ELF-1 (cell line): ENCODE results near the gene LOC128125822.
A peak's percentile ranks its signal among the peaks of the same experiment; 100 is the strongest.

ENCODE experiments used
- DNase-seq: peaks from one replicate; pipeline ENCODE4 v3.0.0-alpha.2; 2016; ENCODE audit warnings: low read depth, low spot score

Gene LOC128125822

DNA sequence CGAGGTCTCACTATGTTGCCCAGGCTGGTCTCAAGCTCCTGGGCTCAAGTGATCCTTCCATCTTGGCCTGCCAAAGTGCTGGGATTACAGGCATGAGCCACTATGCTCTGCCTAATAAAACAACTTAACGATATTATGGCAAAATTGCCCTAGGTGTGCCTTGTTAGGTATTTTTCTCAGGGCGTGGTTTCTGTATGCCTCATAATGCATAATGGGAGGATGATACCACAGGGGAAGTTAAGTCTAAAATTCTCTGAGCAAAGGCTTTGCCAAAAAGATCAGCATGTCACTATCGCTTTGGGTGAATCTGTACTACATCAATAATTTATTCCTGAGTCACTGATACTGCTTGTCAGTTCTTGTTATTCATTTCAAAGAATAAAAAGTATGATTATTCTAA lies 15.9 kb upstream of the LOC128125822 start:
- DNase-seq, result no peak

DNA sequence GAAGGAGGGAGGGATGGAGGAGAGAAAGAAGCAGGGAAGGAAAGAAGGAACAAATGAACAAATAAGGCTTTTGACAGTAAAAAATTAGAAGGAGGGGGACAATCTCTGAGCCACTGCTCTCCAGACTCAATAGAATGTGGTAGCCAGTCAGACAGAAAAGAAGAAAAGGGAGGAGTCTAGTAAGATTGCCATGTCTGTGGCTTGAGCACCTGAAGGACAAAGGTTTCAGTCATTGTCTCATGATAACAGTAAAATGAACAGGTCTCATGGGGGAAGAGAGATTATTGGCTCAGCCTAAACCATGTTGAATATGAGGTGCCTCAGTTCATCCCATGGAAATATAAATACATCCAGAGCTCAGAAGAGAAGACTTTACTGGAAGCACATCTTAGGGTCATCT lies 14.0 kb upstream of the LOC128125822 start:
- DNase-seq, result no peak

DNA sequence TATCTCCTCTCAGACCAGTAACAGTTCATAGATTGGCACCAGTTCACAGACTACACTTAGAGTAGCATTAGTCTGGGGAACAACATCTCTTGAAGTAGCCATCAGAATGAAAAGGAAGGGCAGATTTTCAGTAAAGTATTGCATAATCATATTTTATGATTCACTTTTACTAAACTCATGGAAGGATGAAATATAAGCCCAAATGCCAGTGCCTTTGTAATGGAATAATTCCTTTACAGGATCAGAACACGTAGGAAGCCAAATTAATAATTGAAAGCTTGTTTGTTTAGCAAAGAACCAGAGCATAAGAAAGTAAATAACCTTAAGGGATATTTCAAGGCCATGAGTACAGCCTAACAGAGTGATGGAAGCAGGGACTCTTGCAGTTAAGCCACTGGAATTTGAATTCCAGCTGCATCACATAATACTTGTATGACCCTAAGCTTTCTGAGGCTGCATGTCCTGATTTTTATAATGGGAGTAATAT lies 11.4 kb upstream of the LOC128125822 start:
- DNase-seq, result no peak

DNA sequence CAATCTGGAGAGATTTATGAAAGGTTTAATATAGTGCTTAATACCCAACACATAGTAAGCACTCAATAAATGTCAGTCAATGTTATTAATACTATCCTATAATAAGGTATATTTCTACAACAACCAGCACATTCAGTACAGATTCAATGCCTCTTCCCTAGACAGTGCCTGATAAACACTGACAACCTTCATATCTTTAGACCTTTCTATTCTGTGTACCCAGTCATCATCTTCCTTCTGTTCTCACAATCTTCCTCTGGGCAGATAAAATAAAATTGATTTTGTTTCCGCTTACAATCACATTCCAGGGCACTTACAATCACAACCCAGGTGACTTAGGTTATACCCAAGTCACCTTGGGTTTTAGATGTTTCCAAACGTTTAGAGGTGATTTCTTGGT lies 11.0 kb upstream of the LOC128125822 start:
- no peak for DNase-seq

DNA sequence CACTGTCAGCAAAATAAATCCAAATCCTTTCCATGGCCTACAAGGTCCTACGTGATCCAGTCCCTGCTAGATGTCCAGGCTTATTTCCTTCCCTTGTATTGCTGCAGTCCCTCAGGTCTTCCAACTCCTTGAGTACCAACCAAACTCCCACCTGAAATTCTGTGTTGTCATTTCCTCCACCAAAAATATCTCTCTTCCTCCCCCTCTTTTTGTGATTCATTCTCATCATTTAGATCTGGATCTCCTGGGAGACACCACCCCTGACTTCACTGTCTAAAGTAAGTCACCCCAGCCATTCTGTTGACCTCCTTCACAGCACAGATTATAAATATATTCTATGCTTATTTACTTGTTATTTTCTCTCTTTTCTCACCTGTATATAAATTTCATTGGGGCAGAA lies 9.0 kb upstream of the LOC128125822 start:
- no peak for DNase-seq

DNA sequence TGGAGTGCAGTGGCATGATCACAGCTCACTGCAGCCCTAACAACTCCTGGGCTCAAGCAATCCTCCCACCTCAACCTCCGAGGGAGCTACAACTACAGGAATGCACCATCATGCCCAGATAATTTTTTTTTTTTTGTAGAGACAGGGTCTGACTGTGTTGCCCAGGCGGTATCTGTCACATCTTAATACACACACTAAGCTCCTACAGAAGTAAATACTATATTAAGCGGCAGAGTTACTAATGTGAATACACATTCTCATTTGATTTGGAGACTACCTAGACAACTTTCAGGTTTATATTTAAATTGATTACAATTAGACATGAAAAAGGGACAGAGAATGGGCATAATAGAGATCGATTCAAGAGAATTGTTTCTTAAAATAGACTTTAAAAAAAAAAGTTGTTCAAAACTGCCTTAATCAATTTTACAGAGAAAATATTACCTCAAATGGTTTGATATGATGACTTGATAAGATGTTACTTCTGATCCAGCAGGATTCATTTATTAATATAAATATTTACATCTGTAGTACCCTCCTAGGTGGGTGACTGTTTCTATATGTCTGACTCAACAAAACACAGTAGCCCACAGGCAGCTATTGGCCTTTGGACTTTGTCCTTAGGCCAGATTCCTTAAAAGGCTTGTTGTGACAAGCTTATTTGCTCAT lies 7.1 kb upstream of the LOC128125822 start:
- no peak for DNase-seq

DNA sequence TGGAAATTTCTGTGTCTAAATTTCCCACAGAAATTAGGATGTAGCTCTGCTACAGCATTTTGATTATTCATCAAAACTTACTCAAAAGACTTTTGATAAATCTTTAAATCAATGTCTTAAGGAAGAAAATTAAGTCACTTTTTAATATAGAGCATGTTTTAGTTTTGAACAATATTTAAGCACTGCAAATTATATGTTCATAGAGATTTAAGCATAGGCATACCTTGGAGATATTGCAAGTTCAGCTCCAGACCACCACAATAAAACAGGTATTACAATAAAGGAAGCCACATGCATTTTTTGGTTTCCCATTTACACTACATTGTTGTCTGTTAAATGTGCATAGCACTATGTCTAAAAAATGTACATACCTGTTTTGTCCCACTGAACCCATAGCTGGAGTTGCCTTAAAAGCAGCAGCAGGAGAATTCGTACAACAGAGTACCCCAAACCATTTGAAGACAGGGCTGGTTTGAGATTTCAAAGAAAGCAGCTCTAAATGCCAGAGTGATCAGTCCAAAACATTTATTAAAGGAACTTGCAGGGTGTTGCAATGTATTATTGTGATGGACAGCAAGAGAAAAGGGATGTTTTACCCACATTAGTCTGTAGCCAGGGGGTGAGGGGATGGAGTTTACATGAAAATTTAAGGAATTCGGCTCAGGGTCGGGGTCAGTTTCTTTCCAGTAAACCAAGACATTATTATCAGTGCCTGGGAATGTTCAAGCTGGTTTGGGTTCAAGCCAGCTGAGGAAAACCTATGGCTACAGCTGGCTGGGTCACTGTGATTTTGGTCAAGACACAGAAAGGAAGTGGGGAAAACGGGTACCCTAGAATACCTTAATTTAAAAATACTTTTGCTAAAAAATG lies 6.3 kb upstream of the LOC128125822 start:
- peak; percentile 17 for DNase-seq

DNA sequence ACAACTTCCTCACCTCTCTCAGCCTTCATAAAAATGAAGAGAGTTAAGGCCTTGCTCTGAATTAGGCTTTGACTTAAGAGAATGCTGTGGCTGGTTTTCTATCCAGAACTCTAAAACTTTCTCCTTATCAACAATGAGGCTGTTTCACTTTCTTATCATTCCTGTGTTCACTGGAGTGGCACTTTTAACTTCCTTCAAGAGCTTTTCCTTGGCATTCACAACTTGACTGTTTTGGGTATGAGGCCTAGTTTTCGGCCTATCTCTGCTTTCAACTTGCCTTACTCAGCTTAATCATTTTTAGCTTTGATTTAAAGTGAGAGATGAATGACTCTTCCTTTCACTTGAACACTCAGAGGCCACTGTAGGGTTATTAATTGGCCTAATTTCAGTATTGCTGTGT lies 4.3 kb upstream of the LOC128125822 start:
- DNase-seq, result no peak

DNA sequence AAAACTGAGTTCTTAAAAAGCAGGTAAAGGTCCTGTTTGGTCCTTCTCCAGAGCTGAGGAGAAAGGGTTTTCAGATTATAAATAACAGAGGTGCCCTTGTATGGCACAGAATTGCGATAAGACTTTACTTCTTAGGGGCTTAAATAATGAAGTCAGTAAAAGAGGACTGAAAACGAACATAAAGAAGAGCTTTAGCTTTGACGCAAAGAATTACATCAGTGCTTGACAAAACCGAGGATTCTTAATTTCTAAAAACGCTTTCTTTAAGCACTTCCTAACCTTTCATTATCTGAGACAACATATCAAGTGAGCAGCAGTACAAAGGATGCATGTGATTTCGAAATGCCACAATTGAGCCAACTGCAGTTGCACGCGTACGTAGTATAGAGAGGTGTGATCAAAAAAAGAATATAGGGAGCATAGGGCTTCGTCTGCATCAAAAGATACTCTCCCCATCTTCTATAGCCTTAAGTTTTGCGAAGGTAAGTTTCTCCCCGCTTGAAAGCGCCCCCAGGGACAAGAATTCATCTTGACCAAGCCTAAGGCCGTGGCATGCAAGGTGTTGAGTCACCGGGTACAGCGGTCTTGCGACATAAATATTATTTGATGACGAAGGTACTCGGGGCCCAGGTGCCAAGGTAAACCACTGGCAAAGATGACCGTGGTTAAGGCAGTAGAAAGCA lies 778 bp upstream of the LOC128125822 start:
- DNase-seq, result no peak

DNA sequence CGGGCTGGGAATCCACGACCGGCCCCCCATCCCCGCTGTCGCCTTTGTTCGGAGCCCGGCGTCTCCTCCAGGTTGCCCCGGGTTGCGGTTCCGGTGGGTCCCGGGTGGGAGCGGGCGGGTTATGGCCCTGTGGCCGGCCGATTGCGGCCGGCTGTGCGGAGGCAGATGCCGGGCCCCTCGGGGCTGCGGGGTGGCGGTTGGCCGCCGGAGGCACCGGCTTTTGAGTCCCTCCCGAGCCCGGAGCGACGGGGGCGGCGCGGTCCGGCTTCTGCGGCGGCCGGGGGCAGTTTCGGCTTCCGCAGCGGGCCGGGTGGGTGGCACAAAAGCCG lies 431 bp downstream of the LOC128125822 start:
- DNase-seq, result no peak

DNA sequence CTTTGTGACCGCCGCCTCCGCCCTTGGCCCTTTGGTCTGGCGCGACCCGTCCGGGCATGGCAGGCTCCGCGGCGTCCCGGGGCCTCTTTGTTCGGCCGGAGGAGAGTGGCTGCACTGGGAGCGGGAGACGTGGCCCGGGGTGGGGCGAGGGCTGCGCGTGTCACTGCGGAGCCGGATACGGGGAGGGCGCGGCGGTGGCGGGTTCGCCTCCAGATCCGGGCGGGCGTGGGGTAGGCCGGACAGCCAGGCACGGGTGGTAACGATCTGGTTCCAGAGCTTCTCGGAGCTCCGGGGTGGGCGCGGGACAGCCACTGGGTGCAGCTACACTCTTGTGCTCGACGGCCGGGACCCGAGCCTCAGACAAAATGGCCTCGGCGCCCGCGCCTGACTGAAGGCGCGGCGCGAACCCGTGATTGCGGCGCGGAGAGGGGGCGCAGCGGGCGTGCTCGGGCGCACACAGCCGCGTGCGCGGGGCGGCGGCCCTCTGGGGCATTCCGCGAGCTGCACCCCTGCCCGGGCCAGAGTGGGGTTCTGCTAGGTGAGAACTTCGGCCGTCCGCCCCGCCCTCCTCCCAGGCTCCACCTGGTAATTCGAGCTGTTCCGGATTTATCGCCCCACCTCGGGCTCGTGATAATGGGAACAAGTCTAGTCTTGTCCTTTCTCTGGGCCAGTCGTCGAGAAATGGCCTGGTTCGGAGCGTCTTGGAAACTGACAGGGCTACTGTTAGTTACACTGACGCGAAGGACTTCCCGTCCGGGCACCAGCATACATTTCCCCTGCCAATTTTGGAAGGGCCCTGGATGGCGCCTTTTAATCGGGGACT lies 1.0 kb downstream of the LOC128125822 start:
- peak; percentile 92 for DNase-seq

DNA sequence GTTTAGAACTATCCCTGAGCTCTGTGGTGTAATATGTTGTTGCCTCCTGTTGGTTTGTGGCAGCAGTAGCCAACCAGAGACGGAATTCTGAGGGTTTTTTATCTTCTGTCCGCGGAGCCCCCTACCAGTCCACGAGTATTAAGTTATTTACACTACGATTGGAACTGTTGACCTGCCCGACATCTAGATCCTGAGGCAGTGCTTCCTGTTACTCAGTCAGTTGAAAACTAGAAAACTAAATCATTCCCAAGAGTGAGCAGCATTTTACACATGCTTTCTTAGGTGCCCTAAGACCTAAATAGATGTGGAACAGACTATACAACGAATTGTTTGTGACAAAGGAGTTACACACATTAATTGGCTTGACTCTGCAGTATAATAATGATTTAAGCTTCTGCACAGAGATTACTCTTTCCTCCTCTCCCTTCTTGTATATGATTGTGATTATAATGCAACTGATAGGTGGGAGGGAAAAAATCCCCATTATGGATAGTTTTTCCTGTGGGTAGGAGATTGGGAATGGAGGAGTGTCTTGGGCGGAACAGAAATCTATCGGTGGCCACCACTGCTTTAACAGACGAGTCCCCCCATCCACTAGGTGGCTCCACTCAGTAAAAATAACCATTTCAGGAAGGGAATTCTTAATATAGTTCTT lies 1.7 kb downstream of the LOC128125822 start:
- peak; percentile 57 for DNase-seq

DNA sequence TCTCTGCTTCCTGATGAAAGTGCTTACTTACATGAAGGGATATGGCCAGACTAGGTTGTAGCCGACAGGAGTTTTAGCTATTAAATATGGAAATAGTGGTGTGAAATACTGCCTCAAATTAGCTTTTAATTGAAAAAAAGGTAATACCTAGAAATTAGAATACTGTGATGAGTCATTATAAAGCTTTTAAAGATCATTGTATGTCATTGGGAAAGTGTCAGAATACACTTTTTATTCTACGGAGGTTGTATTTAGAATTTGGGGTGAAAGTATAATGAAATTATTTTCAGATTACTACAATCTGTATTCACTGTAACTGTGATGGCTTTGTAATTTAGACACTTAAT lies 2.2 kb downstream of the LOC128125822 start:
- no peak for DNase-seq

DNA sequence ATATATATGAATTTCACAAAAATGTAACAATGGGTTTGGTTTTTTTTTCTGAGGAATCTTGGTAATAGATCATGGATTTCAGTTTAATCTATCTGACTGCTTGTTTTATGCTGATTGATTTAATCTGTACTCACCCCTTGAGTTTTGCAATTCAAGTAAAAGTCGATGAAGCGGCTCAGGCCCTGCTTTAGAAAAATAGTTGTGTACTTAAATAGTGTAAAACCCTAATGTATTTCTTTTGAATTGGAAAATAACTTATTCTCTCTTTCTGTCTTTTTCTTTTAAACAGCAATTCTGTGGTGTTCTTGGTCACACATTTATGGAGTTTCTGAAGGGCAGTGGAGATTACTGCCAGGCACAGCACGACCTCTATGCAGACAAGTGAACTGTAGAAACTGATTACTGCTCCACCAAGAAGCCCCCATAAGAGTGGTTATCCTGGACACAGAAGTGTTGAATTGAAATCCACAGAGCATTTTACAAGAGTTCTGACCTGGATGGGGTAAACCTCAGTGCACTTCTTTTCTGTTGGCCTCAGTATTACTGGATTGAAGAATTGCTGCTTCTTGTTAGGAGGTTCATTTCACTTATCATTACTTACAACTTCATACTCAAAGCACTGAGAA lies 4.0 kb downstream of the LOC128125822 start:
- no peak for DNase-seq

DNA sequence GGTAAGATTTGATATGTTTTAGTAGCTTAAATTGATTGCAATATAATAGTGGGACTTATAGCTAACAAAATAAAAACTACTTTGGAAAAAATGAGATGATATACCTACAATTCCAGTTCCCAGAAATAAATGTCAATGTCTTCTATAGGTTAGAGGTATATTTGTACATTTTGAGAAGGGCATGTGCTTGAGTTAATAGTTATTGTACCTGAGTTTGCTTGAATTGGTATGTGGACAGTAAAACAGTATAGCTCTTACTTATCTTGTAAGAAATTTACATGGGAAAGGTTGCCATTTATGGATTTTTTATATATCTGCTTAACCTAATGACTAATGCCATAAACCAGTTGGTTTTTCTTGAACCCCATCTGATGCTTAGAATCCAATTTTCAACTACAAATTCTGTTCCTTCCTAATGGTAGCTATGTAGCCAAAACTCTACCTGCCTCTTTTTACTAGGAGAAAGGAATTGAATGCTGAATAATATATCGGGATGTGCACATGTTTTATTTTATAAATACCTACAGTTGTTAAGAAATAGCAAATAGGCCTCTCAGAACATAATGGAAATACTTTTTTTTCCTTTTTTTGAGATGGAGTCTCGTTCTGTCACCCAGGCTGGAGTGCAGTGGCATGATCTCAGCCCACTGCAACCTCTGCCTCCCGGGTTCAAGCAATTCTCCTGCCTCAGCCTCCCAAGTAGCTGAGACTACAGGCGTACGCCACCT lies 4.9 kb downstream of the LOC128125822 start:
- DNase-seq, result no peak

DNA sequence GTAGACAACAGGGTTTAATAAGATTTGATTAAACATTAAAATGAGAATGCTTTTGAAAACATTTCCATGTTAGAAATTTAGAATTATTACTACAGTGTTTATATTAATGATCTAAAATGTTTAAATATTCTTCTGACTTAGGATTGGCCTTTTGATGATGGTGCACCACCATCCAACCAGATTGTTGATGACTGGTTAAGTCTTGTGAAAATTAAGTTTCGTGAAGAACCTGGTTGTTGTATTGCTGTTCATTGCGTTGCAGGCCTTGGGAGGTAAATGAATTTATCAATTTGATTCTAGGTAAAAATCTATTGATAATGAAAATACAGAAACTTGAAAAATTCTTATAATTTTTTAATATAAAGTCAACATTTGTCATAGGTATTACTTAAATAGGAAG lies 6.5 kb downstream of the LOC128125822 start:
- DNase-seq, result no peak

DNA sequence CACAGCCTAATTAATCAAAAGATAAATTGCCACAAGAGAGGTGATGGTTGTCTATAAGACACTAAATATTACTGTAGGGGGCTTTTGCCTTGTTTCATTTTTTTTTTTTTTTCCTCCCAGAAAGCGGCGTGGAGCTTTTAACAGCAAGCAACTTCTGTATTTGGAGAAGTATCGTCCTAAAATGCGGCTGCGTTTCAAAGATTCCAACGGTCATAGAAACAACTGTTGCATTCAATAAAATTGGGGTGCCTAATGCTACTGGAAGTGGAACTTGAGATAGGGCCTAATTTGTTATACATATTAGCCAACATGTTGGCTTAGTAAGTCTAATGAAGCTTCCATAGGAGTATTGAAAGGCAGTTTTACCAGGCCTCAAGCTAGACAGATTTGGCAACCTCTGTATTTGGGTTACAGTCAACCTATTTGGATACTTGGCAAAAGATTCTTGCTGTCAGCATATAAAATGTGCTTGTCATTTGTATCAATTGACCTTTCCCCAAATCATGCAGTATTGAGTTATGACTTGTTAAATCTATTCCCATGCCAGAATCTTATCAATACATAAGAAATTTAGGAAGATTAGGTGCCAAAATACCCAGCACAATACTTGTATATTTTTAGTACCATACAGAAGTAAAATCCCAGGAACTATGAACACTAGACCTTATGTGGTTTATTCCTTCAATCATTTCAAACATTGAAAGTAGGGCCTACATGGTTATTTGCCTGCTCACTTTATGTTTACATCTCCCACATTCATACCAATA lies 7.8 kb downstream of the LOC128125822 start:
- no peak for DNase-seq

DNA sequence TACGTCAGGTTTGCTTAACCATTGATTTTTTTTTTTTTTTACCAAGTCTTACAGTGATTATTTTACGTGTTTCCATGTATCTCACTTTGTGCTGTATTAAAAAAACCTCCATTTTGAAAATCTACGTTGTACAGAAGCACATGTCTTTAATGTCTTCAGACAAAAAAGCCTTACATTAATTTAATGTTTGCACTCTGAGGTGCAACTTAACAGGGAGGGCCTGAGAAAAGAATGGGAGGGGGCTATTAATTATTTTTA lies 8.4 kb downstream of the LOC128125822 start:
- DNase-seq, result no peak

DNA sequence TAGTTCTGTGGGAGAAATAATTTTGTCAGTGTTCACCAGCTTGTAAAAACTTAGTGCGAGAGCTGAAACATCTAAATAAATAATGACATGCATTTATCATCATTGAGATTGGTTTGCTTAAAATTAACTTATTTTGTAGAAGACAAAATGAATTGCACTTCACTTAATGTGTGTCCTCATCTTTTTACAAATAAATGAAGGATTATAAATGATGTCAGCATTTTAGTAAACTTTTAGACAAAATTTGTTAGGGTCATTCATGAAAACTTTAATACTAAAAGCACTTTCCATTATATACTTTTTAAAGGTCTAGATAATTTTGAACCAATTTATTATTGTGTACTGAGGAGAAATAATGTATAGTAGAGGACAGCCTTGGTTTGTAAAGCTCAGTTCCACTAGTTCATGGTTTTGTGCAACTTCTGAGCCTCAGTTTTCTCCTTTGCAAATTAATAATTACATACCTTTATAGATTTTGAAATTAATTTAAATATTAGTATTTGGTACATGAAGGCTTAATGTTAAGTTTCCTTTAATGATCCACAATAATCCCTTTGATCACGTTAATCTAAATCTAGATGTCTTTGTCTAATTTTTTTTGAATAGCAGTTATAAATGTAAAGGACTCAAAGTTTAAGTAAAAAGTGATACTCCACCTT lies 9.2 kb downstream of the LOC128125822 start:
- no peak for DNase-seq
